Activated gamma-delta T cell treated with Interleukin-2 at 50 U/mL for 16 hours (primary cell): Measurements from ENCODE around the gene GBGT1.
A peak's percentile ranks its signal among the peaks of the same experiment; 100 is the strongest.
"Not testable (repeated sequence)": the region's sequence is repeated elsewhere in the genome, so short reads cannot be mapped to it uniquely, and the experiment has no call there.

Source experiments
- DNase-seq: peaks from one replicate; pipeline ENCODE4 v3.0.0-alpha.2; 2020

GBGT1 gene

DNA sequence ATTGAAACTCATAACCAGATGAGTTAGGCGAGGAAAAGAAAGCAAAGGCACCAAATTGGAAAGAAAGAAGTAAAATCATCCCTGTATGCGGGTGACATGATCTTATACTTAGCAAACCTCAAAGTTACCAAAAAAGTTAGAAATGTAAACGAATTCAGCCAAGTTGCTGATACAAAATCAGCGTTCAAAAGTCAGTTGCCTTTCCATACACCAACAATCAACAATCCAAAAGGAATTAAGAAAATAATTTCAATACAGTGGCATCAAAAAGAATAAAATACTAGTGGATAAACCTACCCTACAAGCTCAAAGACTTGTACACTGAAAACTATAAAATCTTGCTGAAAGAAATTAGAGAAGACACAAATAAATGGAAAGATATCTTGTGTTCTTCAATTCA, 30.9 kb upstream of the GBGT1 start:
- DNase-seq: no peak

DNA sequence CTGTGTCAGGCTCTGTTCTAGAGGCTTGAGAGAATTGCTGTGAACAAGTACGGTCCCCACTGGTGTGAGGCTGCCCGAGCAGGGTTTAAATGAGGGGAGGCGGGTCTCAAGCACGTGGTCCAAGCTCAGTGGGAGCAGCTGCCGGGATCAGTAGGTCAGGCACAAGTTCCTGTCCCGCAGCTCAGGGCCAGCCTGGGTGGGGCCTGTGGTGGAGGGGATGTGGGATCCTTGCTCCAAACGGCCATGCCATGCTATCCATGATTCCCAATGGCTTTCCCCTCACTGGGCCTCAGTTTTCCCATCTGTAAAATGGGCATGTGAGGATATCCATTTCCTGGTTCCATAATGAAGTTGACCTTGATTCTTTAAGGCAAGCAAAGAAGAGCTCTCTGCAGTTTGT, 28.3 kb upstream of the GBGT1 start:
- no peak for DNase-seq

DNA sequence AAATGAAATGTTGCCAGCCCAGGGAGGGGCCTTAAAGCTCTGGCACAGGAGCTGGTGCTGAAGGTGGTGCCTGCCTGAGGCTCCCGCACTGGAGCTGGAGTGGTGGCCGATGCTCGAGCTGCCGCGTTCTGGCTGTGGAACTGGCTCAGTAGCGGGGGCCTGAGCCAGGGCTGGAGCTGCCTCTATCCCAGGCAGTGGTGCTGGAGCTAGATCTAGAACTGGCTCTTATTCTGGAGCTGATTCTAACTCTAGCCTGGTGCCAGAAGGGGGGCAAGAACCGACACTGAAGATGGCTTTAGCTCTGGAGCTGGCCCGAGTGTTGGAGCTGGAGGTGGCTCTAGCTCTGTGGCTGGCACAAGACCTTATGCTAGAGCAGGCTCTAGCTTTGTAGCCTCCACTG, 26.1 kb upstream of the GBGT1 start:
- no peak for DNase-seq

- DNase-seq: no peak
Measured at GRCh38 chr9:133188843-133189180, 25.1 kb upstream of the GBGT1 start.

- no peak for DNase-seq
Measured at GRCh38 chr9:133188006-133188842, 24.5 kb upstream of the GBGT1 start.

- DNase-seq: no peak
Measured at GRCh38 chr9:133187561-133188005, 23.9 kb upstream of the GBGT1 start.

- no peak for DNase-seq
Measured at GRCh38 chr9:133186736-133187135, 23.0 kb upstream of the GBGT1 start.

- DNase-seq: peak; percentile 21
Measured at GRCh38 chr9:133184971-133185370, 21.3 kb upstream of the GBGT1 start.

DNA sequence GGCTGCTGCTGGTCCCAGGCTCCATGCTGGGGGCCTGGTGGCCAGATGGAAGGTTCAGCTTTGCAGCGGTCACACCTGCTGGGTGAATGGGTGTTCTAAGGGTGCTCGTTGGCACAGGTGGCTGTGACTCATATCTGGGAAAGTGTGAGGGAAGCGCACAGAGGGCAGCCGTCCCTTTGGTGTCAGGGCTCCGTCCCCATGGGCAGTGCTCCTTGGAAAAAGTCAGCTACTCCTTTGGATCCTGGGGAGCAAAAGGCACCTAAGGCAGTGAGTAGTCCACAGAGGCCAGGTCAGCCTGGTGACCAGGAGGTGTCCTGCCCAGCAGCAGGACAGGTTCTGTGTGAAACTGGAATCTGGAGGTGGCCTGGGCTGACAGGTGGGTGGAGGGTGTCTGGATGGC, 18.4 kb upstream of the GBGT1 start:
- DNase-seq: no peak

DNA sequence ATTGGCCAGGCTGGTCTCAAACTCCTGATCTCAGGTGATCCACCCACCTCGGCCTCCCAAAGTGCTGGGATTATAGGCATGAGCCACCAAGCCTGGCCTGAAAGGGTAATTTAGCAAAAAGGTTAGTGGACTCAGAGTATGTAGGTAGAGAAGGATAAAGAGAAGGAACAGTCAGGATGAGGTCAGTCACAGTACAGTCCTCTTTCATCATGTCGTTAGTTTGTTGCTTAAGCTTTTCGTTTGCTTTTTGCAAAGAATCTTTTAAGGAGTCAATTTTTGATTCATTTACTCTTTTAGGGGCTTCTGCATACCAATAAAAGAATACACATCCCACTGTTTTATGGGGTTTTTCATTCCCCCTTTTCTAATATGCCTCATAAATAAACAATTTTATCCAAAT, 17.8 kb upstream of the GBGT1 start:
- no peak for DNase-seq

DNA sequence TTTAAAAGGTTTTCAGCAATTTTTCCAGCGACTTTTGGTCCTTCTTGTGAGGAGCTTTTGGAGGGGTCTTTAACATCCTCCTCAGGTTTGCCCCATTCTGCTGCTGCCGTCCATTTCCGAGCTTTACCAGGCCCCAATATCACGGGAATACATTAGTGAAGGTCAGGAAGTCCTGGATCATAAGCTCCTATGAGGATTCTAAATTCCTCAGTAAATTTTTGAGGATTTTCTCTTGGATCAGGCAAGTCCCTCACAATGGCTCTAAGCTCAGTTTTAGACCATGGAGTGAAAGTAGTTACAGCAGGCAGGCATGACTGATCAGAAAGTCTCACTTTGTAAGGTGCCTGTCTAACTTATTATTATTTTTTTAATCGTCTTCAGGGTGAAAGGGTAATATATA, 17.2 kb upstream of the GBGT1 start:
- no peak for DNase-seq

- DNase-seq: no peak
Measured at GRCh38 chr9:133173056-133173455, 9.3 kb upstream of the GBGT1 start.

- DNase-seq: no peak
Measured at GRCh38 chr9:133171161-133171961, 7.6 kb upstream of the GBGT1 start.

DNA sequence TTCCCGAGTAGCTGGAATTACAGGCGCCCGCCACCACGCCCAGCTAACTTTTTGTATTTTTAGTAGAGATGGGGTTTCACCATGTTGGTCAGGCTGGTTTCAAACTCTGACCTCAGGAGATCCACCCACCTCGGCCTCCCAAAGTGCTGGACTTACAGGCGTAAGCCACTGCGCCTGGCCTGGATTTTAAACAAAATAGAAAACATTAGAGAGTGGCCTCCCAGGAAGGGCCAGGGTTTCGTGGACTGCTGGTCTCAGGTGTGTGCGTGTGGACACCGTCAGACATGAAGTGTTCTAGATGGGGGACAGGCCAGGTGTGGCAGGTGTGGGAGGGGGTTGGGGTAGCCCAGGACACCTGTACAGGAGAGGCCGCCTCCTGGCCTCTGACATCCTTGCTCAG, 7.0 kb upstream of the GBGT1 start:
- no peak for DNase-seq

- DNase-seq: not testable (repeated sequence)
Measured at GRCh38 chr9:133169687-133170086, 6.0 kb upstream of the GBGT1 start.

DNA sequence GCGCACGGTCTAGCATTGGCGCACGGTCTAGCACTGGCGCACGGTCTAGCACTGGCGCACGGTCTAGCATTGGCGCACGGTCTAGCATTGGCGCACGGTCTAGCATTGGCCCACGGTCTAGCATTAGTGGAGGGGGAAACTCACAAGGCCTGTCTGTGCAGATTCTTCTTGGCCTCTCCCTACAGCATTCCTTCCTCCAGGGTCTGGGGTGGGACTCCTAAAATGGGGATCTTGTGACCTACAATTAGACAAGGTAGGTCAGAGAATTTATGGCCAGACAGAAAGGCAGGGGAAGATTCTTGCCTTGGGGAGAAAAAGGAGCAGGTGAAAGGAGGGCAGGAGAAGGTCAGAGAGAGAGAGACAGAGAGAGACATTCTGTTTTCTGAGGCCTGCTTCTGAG, 5.4 kb upstream of the GBGT1 start:
- DNase-seq: no peak

DNA sequence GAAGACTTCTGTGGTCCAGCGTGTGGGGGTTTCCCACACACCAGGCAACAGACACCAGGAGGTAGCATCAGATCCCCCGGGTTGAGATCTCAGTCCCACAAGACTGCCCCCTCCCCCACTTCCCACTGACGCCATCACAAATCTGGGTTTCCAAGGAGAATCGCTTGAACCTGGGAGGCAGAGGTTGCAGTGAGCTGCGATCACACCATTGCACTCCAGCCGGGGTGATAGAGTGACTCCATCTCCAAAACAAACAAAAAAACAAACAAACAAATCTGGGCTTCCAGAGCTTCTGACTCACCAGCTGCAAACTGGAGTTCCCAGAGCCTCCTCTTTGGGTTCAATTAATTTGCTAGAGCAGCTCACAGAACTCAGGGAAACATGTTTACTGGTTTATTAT, 4.7 kb upstream of the GBGT1 start:
- DNase-seq: no peak

DNA sequence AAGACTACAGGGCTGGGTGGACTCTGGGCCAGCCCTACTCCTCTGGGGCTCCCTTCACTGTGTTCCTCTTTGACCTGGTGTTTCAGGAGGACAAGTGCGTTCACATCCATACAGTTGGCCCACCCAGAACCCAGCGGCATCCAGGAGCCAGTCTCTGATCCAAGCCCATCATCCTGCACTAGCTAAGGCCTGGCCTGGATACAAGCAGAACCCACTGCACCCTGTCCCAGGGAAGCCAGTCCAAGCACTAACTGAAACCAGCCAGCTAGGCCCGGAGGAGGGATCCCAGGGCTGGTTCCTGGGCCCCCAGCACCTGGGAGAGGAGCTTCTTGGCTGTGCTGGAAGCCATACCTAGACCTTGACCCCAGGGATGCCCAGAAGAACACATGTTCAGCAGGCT, 4.1 kb upstream of the GBGT1 start:
- DNase-seq: no peak

DNA sequence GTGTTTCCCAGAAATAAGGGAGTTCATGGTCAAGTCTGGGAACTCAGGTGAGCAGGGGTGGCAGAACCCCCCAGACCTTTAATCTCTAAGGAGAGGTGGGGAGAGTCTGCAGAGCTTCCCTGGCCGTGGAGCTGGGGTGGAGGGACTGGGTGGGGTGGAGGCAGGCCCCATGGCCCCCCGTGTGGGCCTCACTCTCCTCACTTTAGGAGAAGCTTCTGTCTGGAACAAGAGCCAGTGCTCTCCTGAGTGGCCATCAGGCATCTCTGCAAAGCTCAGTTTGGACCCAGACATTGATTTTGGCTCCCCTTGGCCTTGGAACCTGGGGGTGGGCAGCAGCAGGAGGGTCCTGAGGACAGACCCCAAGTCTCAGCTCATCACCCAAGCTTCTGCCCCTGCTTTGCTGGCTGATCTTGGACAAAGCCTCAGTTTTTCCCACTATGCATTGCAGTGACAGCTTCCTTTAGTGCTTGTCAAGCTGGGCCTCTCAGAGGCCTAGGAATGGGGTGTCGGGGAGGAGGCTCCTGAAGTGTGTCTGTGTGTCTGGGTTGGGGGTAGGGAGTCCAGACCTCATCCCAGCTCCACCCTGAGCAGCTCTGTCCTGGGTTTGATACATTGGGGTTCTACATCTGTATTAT, 3.5 kb upstream of the GBGT1 start:
- DNase-seq: no peak

DNA sequence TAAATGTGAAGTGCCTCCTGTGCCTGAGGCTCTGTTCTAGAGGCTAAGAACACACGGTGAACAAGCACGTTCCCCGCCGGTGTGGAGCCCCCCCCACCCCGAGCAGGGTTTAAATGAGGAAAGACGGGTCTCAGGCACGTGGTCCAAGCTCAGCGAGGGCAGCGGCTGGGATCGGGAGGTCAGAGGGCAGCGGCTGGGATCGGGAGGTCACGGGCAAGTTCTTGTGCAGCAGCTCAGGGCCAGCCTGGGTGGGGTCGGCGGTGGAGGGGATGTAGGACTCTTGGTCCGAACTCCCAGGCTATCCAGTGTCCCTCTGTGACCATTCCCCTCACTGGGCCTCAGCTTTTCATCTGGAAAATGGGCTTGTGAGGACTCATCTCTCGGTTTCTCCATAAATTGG, 2.7 kb upstream of the GBGT1 start:
- no peak for DNase-seq

DNA sequence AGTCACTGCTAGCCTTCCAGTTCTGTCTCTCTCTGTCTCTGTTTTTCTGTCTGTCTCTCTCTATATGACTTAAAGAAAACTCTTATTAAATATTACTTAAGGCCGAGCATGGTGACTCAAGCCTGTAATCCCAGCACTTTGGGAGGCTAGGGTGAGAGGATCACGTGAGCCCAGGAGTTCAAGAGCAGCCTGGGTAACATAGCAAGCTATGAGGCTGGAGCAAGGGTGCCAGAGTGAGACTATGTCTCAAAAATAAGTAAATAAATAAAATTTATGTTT, 1.7 kb upstream of the GBGT1 start:
- no peak for DNase-seq

GRCh38 chr9:133164191-133164590, 477 bp upstream of the GBGT1 start:
- DNase-seq: no peak

GRCh38 chr9:133162861-133163503, 732 bp downstream of the GBGT1 start:
- no peak for DNase-seq

DNA sequence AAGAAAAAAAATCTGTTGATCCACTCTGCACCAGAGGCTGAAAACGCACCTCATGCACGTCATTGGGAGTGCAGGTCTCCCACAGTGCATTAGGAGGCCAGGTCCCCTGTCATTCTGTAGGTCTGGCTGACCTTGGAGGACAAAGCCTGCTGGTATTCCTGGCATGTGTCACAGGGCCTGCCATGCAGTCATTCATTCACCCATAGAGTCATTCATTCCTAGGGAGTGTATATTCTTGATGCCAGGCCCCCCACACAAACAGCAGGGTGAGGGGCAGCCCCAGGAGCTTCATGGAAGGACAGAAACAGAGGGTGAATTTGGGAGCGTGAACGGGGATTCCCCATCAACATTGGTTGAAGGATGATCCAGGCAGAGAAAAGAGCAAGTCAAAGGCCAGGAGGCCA, 2.2 kb downstream of the GBGT1 start:
- DNase-seq: no peak
